Naive thymus-derived CD4-positive, alpha-beta T cell (primary cell): ENCODE measurements around the gene KIAA1328. TPM values are rescaled to one million over a fixed set of nuclear protein-coding genes. Genes with fewer than 3 reads are reported as not detected.

Experiments used
- ATAC-seq: fragments of 150-1000 bp; cut with Tn5 transposase; 2 replicates; pipeline ENCODE4 v1.10.0; 2021; ENCODE audit warnings: mild to moderate bottlenecking, moderate library complexity
- CTCF ChIA-PET: fragments of 350-600 bp; sonication (Branson Sonifier 250); formaldehyde crosslinking; loops from one replicate; lab custom pipeline; 2021; ENCODE audit warnings: antibody characterized with exemption; lab: Charles Lee
- POLR2A ChIA-PET: fragments of 350-600 bp; sonication (Branson Sonifier 250); formaldehyde crosslinking; loops from one replicate; lab custom pipeline; 2021; ENCODE audit warnings: antibody characterized with exemption, inconsistent platforms; lab: Charles Lee
- DNase-seq, 9 donors: peaks; one replicate each; pipeline versions ENCODE4 v3.0.0 to v3.0.0-alpha.2; 2020 to 2022; ENCODE audit warnings: mixed read lengths in 1 of 9
- H3K27ac ChIP-seq: one replicate; pipeline ENCODE4 v1.7.0; 2013; ENCODE audit warnings: mild to moderate bottlenecking, low read depth, low read length, moderate library complexity
- H3K27me3 ChIP-seq, 2 donors: one replicate each; pipeline ENCODE4 v1.7.0; 2013; ENCODE audit warnings: low read length in 2 of 2, mild to moderate bottlenecking in 2 of 2, moderate library complexity in 2 of 2; ENCODE audit not compliant: control insufficient read depth in 2 of 2, insufficient read depth in 2 of 2
- H3K36me3 ChIP-seq, 3 experiments: 1 replicate in 2 of 3; 2 replicates in 1 of 3; pipeline ENCODE4 v1.7.0; 2013; ENCODE audit warnings: low read length in 3 of 3, mild to moderate bottlenecking in 3 of 3, moderate library complexity in 1 of 3; ENCODE audit not compliant: insufficient read depth in 3 of 3, control insufficient read depth in 2 of 3
- H3K4me1 ChIP-seq, 2 donors: one replicate each; pipeline ENCODE4 v1.7.0; 2013; ENCODE audit warnings: low read length in 2 of 2, mild to moderate bottlenecking in 2 of 2, moderate library complexity in 1 of 2; ENCODE audit not compliant: control insufficient read depth in 2 of 2, insufficient read depth in 2 of 2
- H3K4me3 ChIP-seq: 2 replicates; pipeline ENCODE4 v1.7.0; 2013; ENCODE audit warnings: mild to moderate bottlenecking, low read length
- H3K9me3 ChIP-seq, 3 experiments: 1 replicate in 2 of 3; 2 replicates in 1 of 3; pipeline ENCODE4 v1.7.0; 2013; ENCODE audit warnings: low read length in 3 of 3; ENCODE audit not compliant: control insufficient read depth in 2 of 3
- H3K27ac Mint-ChIP-seq, 9 donors: one replicate each; pipeline ENCODE4 v1.8.0; 2020 to 2022; ENCODE audit warnings: mixed read lengths in 9 of 9, mild to moderate bottlenecking in 8 of 9, moderate library complexity in 5 of 9, inconsistent platforms in 2 of 9
- H3K27me3 Mint-ChIP-seq, 5 donors: one replicate each; pipeline ENCODE4 v1.8.0; 2021 to 2022; ENCODE audit warnings: mixed read lengths in 5 of 5, mild to moderate bottlenecking in 1 of 5
- H3K36me3 Mint-ChIP-seq, 5 donors: one replicate each; pipeline ENCODE4 v1.8.0; 2020 to 2022; ENCODE audit warnings: mixed read lengths in 5 of 5, mild to moderate bottlenecking in 3 of 5, inconsistent platforms in 1 of 5
- H3K4me1 Mint-ChIP-seq, 7 donors: one replicate each; pipeline ENCODE4 v1.8.0; 2020 to 2022; ENCODE audit warnings: mixed read lengths in 7 of 7, mild to moderate bottlenecking in 3 of 7, inconsistent platforms in 1 of 7
- H3K4me3 Mint-ChIP-seq, 10 donors: one replicate each; pipeline ENCODE4 v1.8.0; 2020 to 2022; ENCODE audit warnings: mild to moderate bottlenecking in 10 of 10, mixed read lengths in 10 of 10, moderate library complexity in 6 of 10, inconsistent platforms in 2 of 10
- H3K9me3 Mint-ChIP-seq, 11 donors: one replicate each; pipeline ENCODE4 v1.8.0; 2020 to 2022; ENCODE audit warnings: mixed read lengths in 11 of 11, mild to moderate bottlenecking in 4 of 11, inconsistent platforms in 1 of 11, moderate library complexity in 1 of 11
- intact Hi-C, 2 donors: fragments of 100-400 bp; cut with micrococcal nuclease; formaldehyde crosslinking; loops; one replicate each; pipeline ENCODE4 v1.15.1; 2023
- polyA plus RNA-seq, 2 donors: library from polyadenylated mRNA; unstranded; fragments of 300-500 nt; fragmentation: Illumina TruSeq; gene quantifications; one replicate each; pipeline ENCODE4 v1.2.3, GENCODE V29; 2021
- total RNA-seq, 6 experiments: library from RNA in 5 of 6; stranded (reverse) in 5 of 6; gene quantifications; 1 replicate in 5 of 6; 2 replicates in 1 of 6; pipeline ENCODE4 v1.2.3 and lab custom pipeline; 2021 to 2026

The KIAA1328 gene
- total and polyA plus RNA-seq, 7 experiments from 2014 or later: 8.1 to 17.6 (median 13.2) TPM

DNA sequence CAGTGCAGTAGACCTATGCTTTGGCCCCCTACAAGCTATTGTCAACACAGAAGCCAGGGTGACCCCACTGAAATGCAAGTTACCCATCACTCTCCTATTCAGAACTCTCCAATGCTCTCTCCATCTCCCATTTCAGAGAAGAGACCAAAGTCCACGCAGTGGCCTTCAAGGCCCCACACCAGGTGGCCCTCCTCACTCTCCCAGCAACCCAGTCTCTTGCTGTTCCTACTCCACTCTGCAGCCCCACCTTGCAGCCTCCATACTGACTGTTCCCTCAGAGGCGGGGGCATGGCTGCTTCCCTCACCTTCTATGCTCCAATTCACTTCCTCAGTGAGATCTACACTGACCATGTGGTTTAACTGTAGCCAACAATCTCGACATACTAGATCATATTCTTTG is 423.4 kb downstream of the KIAA1328 start:
- Mint-ChIP-seq H3K27ac (no peak overlapping the region), H3K27me3 (peaks cover 38 to 57% (median 55%) of the 10 kb centered on the region in 5 donors), H3K4me3 (peak overlapping the region in 4 of 10 donors; percentile 1 to 48 (median 36)), H3K36me3 (peaks cover 0 to 5% (median 0%) of the 10 kb centered on the region in 5 donors), H3K9me3 (peaks cover 0 to 11% (median 2%) of the 10 kb centered on the region in 11 donors), H3K4me1 (peaks cover 0 to 17% (median 9%) of the 10 kb centered on the region in 7 donors)
- Histone ChIP-seq H3K9me3 (no peaks in the 10 kb centered on the region), H3K27ac (no peak overlapping the region), H3K27me3 (no peaks in the 10 kb centered on the region), H3K4me3 (no peak overlapping the region), H3K4me1 (no peaks in the 10 kb centered on the region), H3K36me3 (no peaks in the 10 kb centered on the region)
- no peak for DNase-seq
- intact Hi-C loops: no loop called here
- ChIA-PET POLR2A (no interaction called here), CTCF (no interaction called here)
- ATAC-seq: no peak

DNA sequence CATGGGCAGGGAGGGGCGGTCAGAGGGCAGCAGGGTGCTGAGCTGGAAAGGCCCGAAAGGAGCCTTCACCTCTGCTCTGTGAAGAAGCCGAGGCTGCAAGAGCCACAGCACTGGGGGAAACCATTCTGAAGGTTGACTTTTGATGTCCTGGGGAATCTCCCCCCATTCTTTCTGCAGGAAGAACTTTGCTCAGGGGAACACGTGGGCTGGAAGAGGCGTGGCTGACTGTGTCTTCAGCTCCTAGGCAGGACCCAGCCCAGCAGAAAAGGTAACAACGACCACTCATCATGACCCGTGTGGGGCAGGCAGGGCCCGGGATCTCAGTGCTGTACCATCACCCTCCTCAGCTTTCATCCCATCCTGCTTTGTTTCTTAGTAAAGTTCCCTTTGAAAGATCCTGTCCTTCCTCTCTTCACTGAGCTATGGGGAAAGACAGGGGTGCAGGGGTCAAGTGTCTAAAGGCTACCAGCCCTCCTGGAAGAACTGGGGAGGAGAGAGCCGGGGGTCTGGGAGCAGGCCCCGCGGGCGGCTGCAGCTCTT is 424.0 kb downstream of the KIAA1328 start:
- ChIA-PET CTCF (no interaction called here), POLR2A (no interaction called here)
- Mint-ChIP-seq H3K27me3 (peaks cover 38 to 62% (median 60%) of the 10 kb centered on the region in 5 donors), H3K27ac (no peak overlapping the region), H3K4me1 (peaks cover 0 to 17% (median 9%) of the 10 kb centered on the region in 7 donors), H3K36me3 (peaks cover 0 to 5% (median 0%) of the 10 kb centered on the region in 5 donors), H3K9me3 (peaks cover 0 to 8% (median 2%) of the 10 kb centered on the region in 11 donors), H3K4me3 (peak overlapping the region in 5 of 10 donors; percentile 19 to 58 (median 42))
- intact Hi-C loops: no loop called here
- Histone ChIP-seq H3K9me3 (no peaks in the 10 kb centered on the region), H3K4me1 (no peaks in the 10 kb centered on the region), H3K27me3 (no peaks in the 10 kb centered on the region), H3K4me3 (no peak overlapping the region), H3K36me3 (no peaks in the 10 kb centered on the region), H3K27ac (no peak overlapping the region)
- DNase-seq (no peak), ATAC-seq (no peak)

DNA sequence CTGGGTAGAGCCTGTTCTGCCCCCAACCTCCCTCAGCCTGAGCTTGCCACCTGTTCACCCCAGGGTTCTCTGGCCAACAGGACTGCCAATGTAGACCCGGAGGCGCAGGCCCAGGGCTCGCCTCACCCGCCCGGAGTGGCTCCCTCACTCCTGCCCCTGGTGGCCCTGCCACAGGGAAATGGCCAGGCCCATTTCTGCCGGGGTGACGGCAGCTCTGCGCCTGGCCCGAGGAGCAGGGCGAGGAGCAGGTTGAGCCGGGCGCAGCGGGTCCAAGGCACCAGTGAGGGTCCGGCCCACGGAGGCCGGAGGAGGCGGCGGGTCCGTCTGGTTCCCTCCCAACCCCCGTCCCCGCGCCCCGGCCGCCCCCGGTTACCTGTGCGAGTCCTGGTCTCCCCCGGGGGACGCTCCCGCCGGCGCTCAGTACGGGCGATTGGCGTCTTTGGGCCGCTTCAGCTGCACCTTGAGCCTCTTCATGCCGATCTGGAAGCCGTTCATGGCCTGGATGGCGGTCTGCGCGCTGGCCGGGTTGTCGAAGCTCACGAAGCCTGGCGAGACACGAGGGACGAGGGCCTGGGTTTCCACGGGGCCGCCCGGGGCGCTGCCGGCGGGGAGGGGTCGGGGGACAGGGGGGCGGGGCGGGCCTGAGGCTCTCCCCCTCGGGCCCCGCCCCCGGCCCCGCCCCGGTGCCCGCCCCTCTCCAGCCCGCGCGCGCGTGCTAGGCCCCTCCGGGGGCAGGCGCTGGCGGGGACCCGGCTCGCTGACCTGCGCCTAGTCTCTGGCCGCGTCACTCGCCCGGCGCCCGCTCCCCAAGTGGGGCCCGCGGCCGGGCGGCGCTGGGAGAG is 424.7 kb downstream of the KIAA1328 start:
- ATAC-seq: no peak
- Histone ChIP-seq H3K36me3 (no peaks in the 10 kb centered on the region), H3K4me1 (no peaks in the 10 kb centered on the region), H3K4me3 (no peak overlapping the region), H3K9me3 (no peaks in the 10 kb centered on the region), H3K27me3 (no peaks in the 10 kb centered on the region), H3K27ac (no peak overlapping the region)
- Mint-ChIP-seq H3K27me3 (peaks cover 41 to 67% (median 64%) of the 10 kb centered on the region in 5 donors), H3K4me3 (peak overlapping the region in 2 of 10 donors; percentile 42 to 48), H3K9me3 (peaks cover 0 to 7% (median 3%) of the 10 kb centered on the region in 11 donors), H3K36me3 (peaks cover 0 to 5% (median 0%) of the 10 kb centered on the region in 5 donors), H3K4me1 (peaks cover 0 to 17% (median 9%) of the 10 kb centered on the region in 7 donors), H3K27ac (no peak overlapping the region)
- POLR2A ChIA-PET: no interaction called here
- CTCF ChIA-PET: no interaction called here
- no peak for DNase-seq
- intact Hi-C loops: no loop called here

DNA sequence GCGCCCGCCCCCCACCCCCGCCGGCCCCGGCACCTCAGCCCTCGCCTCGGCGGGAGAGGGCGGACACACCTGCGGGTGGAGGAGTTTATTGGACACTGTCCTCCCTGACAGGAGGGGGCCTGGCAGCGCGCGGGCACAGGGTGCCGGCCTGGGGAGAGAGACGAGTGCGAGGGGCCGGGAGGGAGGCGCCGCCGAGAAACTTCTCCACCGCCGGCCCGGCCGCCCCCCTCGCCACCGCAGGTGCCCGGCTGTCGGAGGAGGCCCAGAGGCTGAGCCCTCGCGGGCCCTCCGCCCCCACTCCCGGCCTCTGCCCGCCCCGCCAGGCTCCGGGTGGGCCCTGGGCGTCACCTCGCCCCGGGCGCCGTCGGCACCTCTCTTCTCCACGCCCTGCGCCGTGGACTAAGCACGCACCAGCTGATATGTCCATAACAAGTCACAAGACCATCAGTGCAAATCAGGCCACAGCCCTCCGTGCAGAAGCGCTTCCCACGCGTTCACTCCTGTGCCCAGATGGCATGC is 425.4 kb downstream of the KIAA1328 start:
- Histone ChIP-seq H3K36me3 (no peaks in the 10 kb centered on the region), H3K9me3 (no peaks in the 10 kb centered on the region), H3K27me3 (no peaks in the 10 kb centered on the region), H3K4me1 (no peaks in the 10 kb centered on the region), H3K27ac (no peak overlapping the region), H3K4me3 (no peak overlapping the region)
- POLR2A ChIA-PET: no interaction called here
- ATAC-seq: no peak
- CTCF ChIA-PET: no interaction called here
- Mint-ChIP-seq H3K4me3 (peak overlapping the region; percentile 9 to 71 (median 58)), H3K27ac (no peak overlapping the region), H3K36me3 (peaks cover 0 to 5% (median 0%) of the 10 kb centered on the region in 5 donors), H3K9me3 (peaks cover 0 to 6% (median under 1%) of the 10 kb centered on the region in 11 donors), H3K27me3 (peaks cover 41 to 64% (median 62%) of the 10 kb centered on the region in 5 donors), H3K4me1 (peaks cover 0 to 17% (median 9%) of the 10 kb centered on the region in 7 donors)
- DNase-seq: no peak
- intact Hi-C loops: no loop called here

DNA sequence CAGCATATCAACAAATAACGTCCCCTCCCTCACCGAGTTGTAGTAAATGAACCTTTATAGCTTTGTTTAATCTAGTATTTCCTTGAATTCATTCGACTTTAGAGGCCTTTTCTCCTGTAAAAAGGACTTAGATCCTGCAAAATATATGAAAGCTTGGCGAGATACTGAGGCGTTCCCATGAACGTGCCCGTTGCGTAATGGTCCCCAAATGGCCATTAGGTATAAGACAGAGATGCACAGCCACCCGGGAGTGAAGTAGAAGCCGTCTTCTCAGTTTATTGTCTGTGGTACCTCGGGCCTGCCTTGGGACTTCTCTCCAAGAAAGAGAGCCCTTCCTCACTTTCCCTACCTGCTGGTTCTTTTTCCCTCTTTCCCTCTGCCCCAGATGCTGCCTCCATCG is 426.0 kb downstream of the KIAA1328 start:
- Histone ChIP-seq H3K4me1 (no peaks in the 10 kb centered on the region), H3K4me3 (no peak overlapping the region), H3K27me3 (no peaks in the 10 kb centered on the region), H3K27ac (no peak overlapping the region), H3K9me3 (no peaks in the 10 kb centered on the region), H3K36me3 (no peaks in the 10 kb centered on the region)
- ATAC-seq (no peak), DNase-seq (no peak)
- Mint-ChIP-seq H3K36me3 (peaks cover 0 to 5% (median 0%) of the 10 kb centered on the region in 5 donors), H3K9me3 (peaks cover 0 to 6% (median 0%) of the 10 kb centered on the region in 11 donors), H3K27me3 (peaks cover 41 to 62% (median 59%) of the 10 kb centered on the region in 5 donors), H3K27ac (no peak overlapping the region), H3K4me1 (peaks cover 0 to 17% (median 9%) of the 10 kb centered on the region in 7 donors), H3K4me3 (peak overlapping the region; percentile 9 to 65 (median 47))
- POLR2A ChIA-PET: no interaction called here
- intact Hi-C loops: no loop called here
- CTCF ChIA-PET: no interaction called here

DNA sequence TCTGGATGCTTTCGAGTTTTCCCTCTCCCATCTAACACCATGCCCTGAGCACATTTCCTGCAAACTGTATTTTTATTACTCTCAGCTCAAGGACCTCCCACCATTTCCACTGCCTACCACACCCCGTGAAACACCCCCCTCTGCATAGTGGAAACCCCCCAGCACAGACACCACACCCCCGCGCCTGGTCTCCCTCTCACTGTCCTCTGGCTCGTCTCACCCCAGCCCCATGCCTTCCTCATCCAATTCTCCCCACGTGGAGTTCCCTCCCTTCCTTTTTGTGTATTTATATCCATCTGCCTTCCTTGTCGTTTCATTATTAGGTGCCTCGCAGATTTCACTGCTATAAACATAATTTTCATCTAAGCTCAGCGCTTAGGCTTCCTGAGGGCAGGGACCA is 429.2 kb downstream of the KIAA1328 start:
- Histone ChIP-seq H3K27me3 (no peaks in the 10 kb centered on the region), H3K9me3 (no peaks in the 10 kb centered on the region), H3K4me1 (no peaks in the 10 kb centered on the region), H3K36me3 (no peaks in the 10 kb centered on the region), H3K4me3 (no peak overlapping the region), H3K27ac (no peak overlapping the region)
- intact Hi-C loops: no loop called here
- H3K4me3 Mint-ChIP-seq: no peak overlapping the region
- POLR2A ChIA-PET: no interaction called here
- H3K9me3 Mint-ChIP-seq: peaks cover 0 to 6% (median 0%) of the 10 kb centered on the region in 11 donors
- ATAC-seq: no peak
- peaks cover 0 to 10% (median 5%) of the 10 kb centered on the region in 7 donors for H3K4me1 Mint-ChIP-seq
- H3K27me3 Mint-ChIP-seq: peaks cover 21 to 52% (median 33%) of the 10 kb centered on the region in 5 donors
- H3K36me3 Mint-ChIP-seq: peaks cover 0 to 5% (median 0%) of the 10 kb centered on the region in 5 donors
- DNase-seq: no peak
- H3K27ac Mint-ChIP-seq: no peak overlapping the region
- CTCF ChIA-PET: no interaction called here
